HEK293T (cell line): ENCODE results near the gene SYNJ2.

ENCODE experiments used
- CTCF ChIA-PET: fragments of 350-600 bp; formaldehyde crosslinking; extraction: SDS; loops from one replicate; lab custom pipeline; 2021; ENCODE audit warnings: antibody characterized with exemption, inconsistent platforms; lab: Yijun Ruan, JAX
- POLR2A ChIA-PET: fragments of 350-600 bp; formaldehyde crosslinking; extraction: SDS; loops from one replicate; lab custom pipeline; 2020; ENCODE audit warnings: antibody characterized with exemption, inconsistent platforms; lab: Yijun Ruan, JAX
- DNase-seq: peaks from one replicate; pipeline ENCODE4 v3.0.0; 2012; ENCODE audit warnings: mixed read lengths; ENCODE audit errors: extremely low spot score
- ARNT ChIP-seq: fragments of 450-650 bp; IDR thresholded peaks from 2 replicates; pipeline ENCODE4 v1.6.1; 2017; ENCODE audit warnings: mild to moderate bottlenecking
- BHLHE40 ChIP-seq: fragments of 450-650 bp; IDR thresholded peaks from 2 replicates; pipeline ENCODE4 v1.6.1; 2016; ENCODE audit warnings: mild to moderate bottlenecking, moderate library complexity, borderline replicate concordance
- CTBP1 ChIP-seq: fragments of 450-650 bp; IDR thresholded peaks from 2 replicates; pipeline ENCODE4 v1.6.1; 2016; ENCODE audit warnings: borderline replicate concordance
- ELF4 ChIP-seq: fragments of 450-650 bp; IDR thresholded peaks from 2 replicates; pipeline ENCODE4 v1.6.1; 2017; ENCODE audit warnings: antibody characterized with exemption
- FOXA1 ChIP-seq: fragments of 450-650 bp; IDR thresholded peaks from 2 replicates; pipeline ENCODE4 v1.6.1; 2016; ENCODE audit warnings: mild to moderate bottlenecking
- FOXK2 ChIP-seq: fragments of 450-650 bp; IDR thresholded peaks from 2 replicates; pipeline ENCODE4 v1.6.1; 2016; ENCODE audit warnings: mild to moderate bottlenecking
- FOXM1 ChIP-seq: fragments of 450-650 bp; IDR thresholded peaks from 2 replicates; pipeline ENCODE4 v1.6.1; 2017; ENCODE audit warnings: mild to moderate bottlenecking, borderline replicate concordance
- HDGF ChIP-seq: fragments of 450-650 bp; IDR thresholded peaks from 2 replicates; pipeline ENCODE4 v1.6.1; 2017; ENCODE audit warnings: antibody characterized with exemption, borderline replicate concordance
- L3MBTL2 ChIP-seq: fragments of 450-650 bp; conservative IDR thresholded peaks from 2 replicates; pipeline ENCODE4 v1.6.1; 2016; ENCODE audit warnings: mild to moderate bottlenecking
- LEF1 ChIP-seq: fragments of 450-650 bp; IDR thresholded peaks from 2 replicates; pipeline ENCODE4 v1.6.1; 2017; ENCODE audit warnings: mild to moderate bottlenecking, borderline replicate concordance
- NFRKB ChIP-seq: fragments of 450-650 bp; IDR thresholded peaks from 2 replicates; pipeline ENCODE4 v1.6.1; 2016; ENCODE audit warnings: mild to moderate bottlenecking, moderate library complexity
- SP1 ChIP-seq: fragments of 450-650 bp; IDR thresholded peaks from 2 replicates; pipeline ENCODE4 v1.6.1; 2017
- SUZ12 ChIP-seq: fragments of 450-650 bp; IDR thresholded peaks from 2 replicates; pipeline ENCODE4 v1.6.1; 2016; ENCODE audit warnings: mild to moderate bottlenecking
- TARDBP ChIP-seq: fragments of 450-650 bp; IDR thresholded peaks from 2 replicates; pipeline ENCODE4 v1.6.1; 2016
- ZNF384 ChIP-seq: fragments of 450-650 bp; IDR thresholded peaks from 2 replicates; pipeline ENCODE4 v1.6.1; 2016
- TF ChIP-seq, protein P1 (sequence below): fragments of 450-650 bp; IDR thresholded peaks from 2 replicates; pipeline ENCODE4 v1.6.1; 2016

Gene SYNJ2

DNA sequence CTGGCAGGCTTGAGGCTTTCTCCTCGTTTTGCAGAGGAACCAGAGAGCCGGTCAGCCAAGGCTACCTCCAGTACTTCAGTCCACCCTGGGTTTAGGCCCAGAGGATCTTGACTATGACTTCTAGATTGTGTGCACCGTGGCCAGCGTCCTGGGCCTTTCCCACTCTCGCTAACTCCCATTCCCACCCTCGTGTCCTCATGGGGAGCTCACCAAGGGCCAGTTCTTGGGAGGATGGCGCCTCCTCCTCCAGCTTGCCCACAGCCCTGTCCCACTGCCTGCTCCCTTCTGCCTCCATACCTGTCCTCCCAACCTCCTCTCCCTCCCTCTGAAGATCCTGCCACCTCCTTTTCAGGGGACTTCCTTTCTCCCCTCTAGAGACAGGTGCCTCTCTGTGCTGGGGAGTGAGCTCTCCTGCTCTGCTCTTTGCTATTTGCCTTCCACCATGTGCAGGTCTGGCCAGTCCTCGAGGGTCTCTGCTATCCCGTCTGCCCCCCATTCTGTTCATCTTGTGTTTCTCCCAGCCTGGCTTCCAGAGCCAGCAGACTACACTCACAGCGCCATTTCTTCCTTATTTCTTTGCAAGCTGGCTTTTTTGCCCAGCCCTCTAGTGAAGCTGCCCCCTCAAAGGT, 4.4 kb upstream of the SYNJ2 start:
- POLR2A ChIA-PET, result no interaction called here
- DNase-seq, result no peak
- TF ChIP-seq, protein P1, sequence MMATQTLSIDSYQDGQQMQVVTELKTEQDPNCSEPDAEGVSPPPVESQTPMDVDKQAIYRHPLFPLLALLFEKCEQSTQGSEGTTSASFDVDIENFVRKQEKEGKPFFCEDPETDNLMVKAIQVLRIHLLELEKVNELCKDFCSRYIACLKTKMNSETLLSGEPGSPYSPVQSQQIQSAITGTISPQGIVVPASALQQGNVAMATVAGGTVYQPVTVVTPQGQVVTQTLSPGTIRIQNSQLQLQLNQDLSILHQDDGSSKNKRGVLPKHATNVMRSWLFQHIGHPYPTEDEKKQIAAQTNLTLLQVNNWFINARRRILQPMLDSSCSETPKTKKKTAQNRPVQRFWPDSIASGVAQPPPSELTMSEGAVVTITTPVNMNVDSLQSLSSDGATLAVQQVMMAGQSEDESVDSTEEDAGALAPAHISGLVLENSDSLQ, result no peak
- no peak for TF ChIP-seq FOXK2
- TF ChIP-seq CTBP1, result no peak
- TF ChIP-seq ELF4, result no peak
- TF ChIP-seq FOXA1, result no peak
- TF ChIP-seq ARNT, result no peak
- CTCF ChIA-PET, result interaction anchor here (1.0 kb wide), 1 partner anchor 50 kb away, joined by 3 read pairs; no protein-coding TSS in a partner anchor

- ChIA-PET POLR2A (no interaction called here), CTCF (interaction anchor here (1.0 kb wide), 1 partner anchor 49 kb away, joined by 3 read pairs; no protein-coding TSS in a partner anchor)
- TF ChIP-seq NFRKB, result no peak
- no peak for DNase-seq
Observed at GRCh38 chr6:157978021-157978783, 3.5 kb upstream of the SYNJ2 start.

GRCh38 chr6:157980288-157981131, 1.2 kb upstream of the SYNJ2 start:
- ChIA-PET CTCF (no interaction called here), POLR2A (interaction anchor here (1.4 kb wide), 1 partner anchor 46 kb away, joined by 4 read pairs; no protein-coding TSS in a partner anchor)
- no peak for DNase-seq
- TF ChIP-seq CTBP1 (no peak), BHLHE40 (no peak), FOXA1 (no peak), FOXK2 (no peak), TARDBP (no peak), ARNT (no peak), SP1 (no peak), SUZ12 (no peak), FOXM1 (no peak), ELF4 (no peak), ZNF384 (no peak), HDGF (no peak), NFRKB (no peak)
- TF ChIP-seq, protein P1, result no peak

DNA sequence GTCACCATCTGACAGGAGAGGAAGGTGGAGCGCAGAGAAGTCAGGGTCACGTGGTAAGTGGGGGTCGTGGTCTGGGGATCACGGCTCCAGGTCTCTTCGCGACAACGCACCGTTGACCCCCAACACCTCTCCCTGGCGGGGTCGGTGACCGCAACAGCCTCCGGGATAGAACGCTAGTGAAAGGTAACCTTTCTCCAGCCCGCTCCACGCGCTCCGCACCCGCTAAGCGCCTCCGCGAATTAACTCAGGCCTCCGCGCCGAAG, 600 bp upstream of the SYNJ2 start:
- ChIA-PET CTCF (no interaction called here), POLR2A (interaction anchor here (1.4 kb wide), 1 partner anchor 45 kb away, joined by 4 read pairs; no protein-coding TSS in a partner anchor)
- no peak for DNase-seq
- no peak for TF ChIP-seq LEF1
- no peak for TF ChIP-seq BHLHE40
- TF ChIP-seq NFRKB, result no peak
- no peak for TF ChIP-seq ARNT
- TF ChIP-seq, protein P1, result no peak
- no peak for TF ChIP-seq SP1
- TF ChIP-seq FOXM1, result no peak
- TF ChIP-seq FOXA1, result no peak

DNA sequence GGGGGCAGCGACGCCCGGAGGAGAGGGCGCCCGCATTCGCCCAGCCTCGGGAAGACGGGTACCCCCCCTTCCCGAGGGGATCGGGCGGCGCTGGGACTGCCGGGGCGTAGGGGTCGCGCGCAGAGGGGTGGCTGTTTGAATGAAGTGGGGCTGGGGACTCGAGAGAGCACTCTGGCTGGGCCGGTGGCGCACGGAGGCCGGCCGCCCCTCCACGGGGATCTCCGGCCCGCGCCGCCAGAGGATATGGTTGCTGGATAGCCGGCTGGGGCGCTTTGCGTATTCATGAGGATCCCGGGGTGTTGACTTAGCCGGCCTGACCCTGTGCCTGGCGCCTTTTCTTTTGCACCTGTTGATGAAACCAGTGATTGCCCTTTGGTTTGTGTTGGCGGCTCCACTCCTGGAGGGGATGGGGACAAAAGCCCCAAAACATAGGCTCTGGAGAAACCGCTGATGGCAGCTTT, 469 bp downstream of the SYNJ2 start:
- POLR2A ChIA-PET, result interaction anchor here (1.4 to 1.5 kb wide), 2 partner anchors 44 to 658 kb away, joined by 3 to 4 read pairs; no protein-coding TSS in a partner anchor
- peak; percentile 78 for TF ChIP-seq L3MBTL2
- TF ChIP-seq ZNF384, result no peak
- no peak for TF ChIP-seq NFRKB
- TF ChIP-seq FOXK2, result no peak
- TF ChIP-seq CTBP1, result no peak
- no peak for TF ChIP-seq HDGF
- no peak for TF ChIP-seq ELF4

More for the DNA sequence above, 469 bp downstream of the SYNJ2 start:
- CTCF ChIA-PET, result interaction anchor here (0.8 kb wide), 1 partner anchor 17 kb away, joined by 3 read pairs; no protein-coding TSS in a partner anchor
- peak; percentile 52 for DNase-seq
